IgD-negative memory B cell (primary cell): ENCODE results near the gene ERC2. TPM values are rescaled to one million over a fixed set of nuclear protein-coding genes. Genes with fewer than 3 reads are reported as not detected.

Experiments used
- H3K27ac Mint-ChIP-seq, 3 donors: one replicate each; pipeline ENCODE4 v1.8.0; 2020 to 2022; ENCODE audit warnings: mild to moderate bottlenecking in 3 of 3, mixed read lengths in 3 of 3, moderate library complexity in 1 of 3
- H3K27me3 Mint-ChIP-seq: one replicate; pipeline ENCODE4 v1.8.0; 2021; ENCODE audit warnings: mixed read lengths
- H3K36me3 Mint-ChIP-seq: one replicate; pipeline ENCODE4 v1.8.0; 2020; ENCODE audit warnings: mild to moderate bottlenecking, mixed read lengths
- H3K4me1 Mint-ChIP-seq, 3 donors: one replicate each; pipeline ENCODE4 v1.8.0; 2020 to 2022; ENCODE audit warnings: mixed read lengths in 3 of 3, mild to moderate bottlenecking in 1 of 3
- H3K4me3 Mint-ChIP-seq, 4 donors: one replicate each; pipeline ENCODE4 v1.8.0; 2020 to 2022; ENCODE audit warnings: mild to moderate bottlenecking in 4 of 4, mixed read lengths in 4 of 4, moderate library complexity in 3 of 4
- H3K9me3 Mint-ChIP-seq, 3 donors: one replicate each; pipeline ENCODE4 v1.8.0; 2020 to 2021; ENCODE audit warnings: mixed read lengths in 3 of 3, mild to moderate bottlenecking in 1 of 3
- polyA plus RNA-seq: library from polyadenylated mRNA; unstranded; fragments of 300-500 nt; fragmentation: Illumina TruSeq; gene quantifications from one replicate; pipeline ENCODE4 v1.2.3, GENCODE V29; 2021

The ERC2 gene
- polyA plus RNA-seq, 1 donor from 2014 or later: not detected

DNA sequence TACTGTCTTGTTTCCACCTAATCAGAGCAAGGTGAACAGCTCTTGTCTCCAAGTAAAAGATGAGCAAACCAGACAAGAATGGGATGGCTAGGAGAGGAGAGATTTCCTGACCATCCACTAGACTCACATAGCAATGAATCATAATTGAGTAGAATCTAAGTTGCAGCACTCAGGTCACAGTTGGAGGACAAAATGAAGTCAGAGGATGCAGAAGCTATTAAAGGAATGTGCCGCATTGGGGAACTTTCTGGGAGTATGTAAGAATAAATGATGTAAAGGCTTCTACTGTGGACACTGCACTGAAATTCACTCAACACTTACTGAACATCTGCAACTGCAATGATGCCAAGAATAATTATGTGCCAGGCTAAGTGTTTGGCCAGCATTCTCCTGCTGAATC is 763.7 kb downstream of the ERC2 start:
- H3K27me3 Mint-ChIP-seq: peaks cover 4% of the 10 kb centered on the region
- H3K9me3 Mint-ChIP-seq: peaks cover 0 to 5% (median 2%) of the 10 kb centered on the region in 3 donors
- H3K4me3 Mint-ChIP-seq: no peak overlapping the region
- H3K27ac Mint-ChIP-seq: no peak overlapping the region
- H3K4me1 Mint-ChIP-seq: peaks cover 0 to 3% (median 0%) of the 10 kb centered on the region in 3 donors
- H3K36me3 Mint-ChIP-seq: no peaks in the 10 kb centered on the region

DNA sequence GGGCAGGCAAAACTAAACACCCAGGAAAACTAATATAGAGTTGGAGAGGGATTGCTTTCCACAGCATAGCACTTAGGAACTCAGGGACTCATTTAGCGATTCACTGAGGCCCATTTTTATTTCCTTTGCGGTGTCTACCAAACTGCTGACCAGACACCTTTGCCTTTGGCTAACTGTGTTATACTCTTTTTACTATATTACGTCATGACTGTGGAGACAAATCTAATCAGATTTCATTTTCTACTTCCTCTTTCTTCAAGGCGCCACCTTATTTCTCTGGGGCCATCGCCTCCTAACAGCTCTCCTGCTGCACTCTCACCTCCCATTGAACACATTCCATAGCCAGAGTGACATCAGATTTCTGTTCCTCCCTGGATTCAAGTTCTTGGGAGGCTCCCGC is 765.4 kb downstream of the ERC2 start:
- peaks cover 0 to 3% (median 0%) of the 10 kb centered on the region in 3 donors for H3K4me1 Mint-ChIP-seq

DNA sequence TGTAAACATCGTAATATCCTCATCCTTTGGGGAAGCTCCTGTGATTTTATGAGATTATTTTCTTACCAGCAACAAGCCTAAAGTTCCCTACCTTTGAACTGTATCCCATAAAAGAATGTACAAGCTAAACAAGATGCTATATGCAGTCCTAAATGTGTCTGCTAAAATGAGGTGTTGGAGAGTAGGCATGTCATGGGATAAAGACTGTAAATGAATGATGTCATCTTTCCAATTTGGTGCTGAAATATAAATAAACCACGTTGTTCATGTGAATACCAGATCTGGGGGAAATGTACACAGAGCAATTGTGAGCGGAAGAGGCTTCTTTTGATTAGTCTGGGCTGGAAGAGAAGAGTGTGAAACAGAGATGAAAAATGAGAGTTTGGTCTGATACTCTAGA is 766.3 kb downstream of the ERC2 start:
- Mint-ChIP-seq H3K9me3 (peaks cover 0 to 5% (median 2%) of the 10 kb centered on the region in 3 donors), H3K4me1 (peaks cover 0 to 3% (median 0%) of the 10 kb centered on the region in 3 donors), H3K27me3 (peaks cover 2% of the 10 kb centered on the region), H3K36me3 (no peaks in the 10 kb centered on the region), H3K27ac (no peak overlapping the region), H3K4me3 (no peak overlapping the region)

More for the DNA sequence above, 765.4 kb downstream of the ERC2 start:
- no peak overlapping the region for H3K4me3 Mint-ChIP-seq
- H3K36me3 Mint-ChIP-seq: no peaks in the 10 kb centered on the region
- peaks cover 2% of the 10 kb centered on the region for H3K27me3 Mint-ChIP-seq
- H3K27ac Mint-ChIP-seq: no peak overlapping the region
- peaks cover 0 to 5% (median 2%) of the 10 kb centered on the region in 3 donors for H3K9me3 Mint-ChIP-seq

DNA sequence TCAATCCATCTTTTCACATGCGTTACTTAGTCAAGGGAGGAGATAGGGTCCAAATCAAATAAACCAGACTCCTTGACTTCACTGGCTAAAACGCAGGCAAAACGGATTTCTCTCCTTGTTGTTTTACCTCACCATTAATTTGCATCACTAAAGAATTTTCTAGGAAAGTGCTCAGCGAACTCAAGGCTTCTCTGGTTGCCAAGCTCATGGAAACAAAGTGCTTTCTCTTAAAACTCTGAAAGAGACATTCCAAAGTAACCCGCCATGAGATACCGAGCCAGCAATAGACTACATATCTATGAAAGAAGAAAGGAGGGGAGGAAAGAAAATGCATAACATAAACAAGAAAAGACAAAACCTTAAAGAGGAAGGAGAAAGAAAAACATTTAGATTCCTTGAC is 769.4 kb downstream of the ERC2 start:
- Mint-ChIP-seq H3K27ac (no peak overlapping the region), H3K27me3 (no peaks in the 10 kb centered on the region), H3K36me3 (no peaks in the 10 kb centered on the region), H3K9me3 (peaks cover 0 to 5% (median 2%) of the 10 kb centered on the region in 3 donors), H3K4me3 (no peak overlapping the region), H3K4me1 (peaks cover 0 to 3% (median 0%) of the 10 kb centered on the region in 3 donors)

DNA sequence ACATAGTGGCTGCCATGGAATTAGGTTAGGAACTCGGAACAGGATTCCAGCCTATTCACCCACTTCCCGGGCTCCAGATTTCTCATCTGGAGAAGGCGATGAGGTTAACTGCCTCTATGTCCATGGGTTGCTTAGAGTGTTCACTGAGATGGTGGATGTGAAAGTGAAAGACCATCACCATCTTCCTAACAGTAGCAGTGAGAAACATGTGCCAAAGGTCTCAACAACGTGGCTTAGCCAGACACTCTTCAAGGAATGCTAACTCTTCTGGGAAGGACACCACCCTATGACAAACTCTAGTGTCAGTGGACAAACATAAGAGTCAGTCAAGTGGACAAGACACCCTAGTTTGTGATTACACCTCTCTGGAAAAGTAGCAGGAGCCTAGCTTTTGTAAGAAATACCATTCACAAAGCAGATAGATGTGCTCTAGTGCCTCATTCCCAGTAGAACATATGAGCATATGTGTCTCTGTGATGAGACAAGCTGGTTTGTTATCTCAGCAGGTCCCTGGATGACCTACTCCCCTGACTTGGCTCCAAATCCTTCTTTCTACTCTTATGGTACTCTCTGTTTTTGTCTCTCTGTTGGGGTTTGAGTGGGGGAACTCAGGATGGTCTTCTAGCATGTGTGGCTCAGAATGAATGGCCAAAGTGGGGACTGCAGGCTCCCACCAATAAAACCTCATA is 770.9 kb downstream of the ERC2 start:
- Mint-ChIP-seq H3K4me3 (no peak overlapping the region), H3K27ac (no peak overlapping the region), H3K9me3 (peaks cover 0 to 2% (median 0%) of the 10 kb centered on the region in 3 donors), H3K27me3 (no peaks in the 10 kb centered on the region), H3K4me1 (no peaks in the 10 kb centered on the region), H3K36me3 (no peaks in the 10 kb centered on the region)

DNA sequence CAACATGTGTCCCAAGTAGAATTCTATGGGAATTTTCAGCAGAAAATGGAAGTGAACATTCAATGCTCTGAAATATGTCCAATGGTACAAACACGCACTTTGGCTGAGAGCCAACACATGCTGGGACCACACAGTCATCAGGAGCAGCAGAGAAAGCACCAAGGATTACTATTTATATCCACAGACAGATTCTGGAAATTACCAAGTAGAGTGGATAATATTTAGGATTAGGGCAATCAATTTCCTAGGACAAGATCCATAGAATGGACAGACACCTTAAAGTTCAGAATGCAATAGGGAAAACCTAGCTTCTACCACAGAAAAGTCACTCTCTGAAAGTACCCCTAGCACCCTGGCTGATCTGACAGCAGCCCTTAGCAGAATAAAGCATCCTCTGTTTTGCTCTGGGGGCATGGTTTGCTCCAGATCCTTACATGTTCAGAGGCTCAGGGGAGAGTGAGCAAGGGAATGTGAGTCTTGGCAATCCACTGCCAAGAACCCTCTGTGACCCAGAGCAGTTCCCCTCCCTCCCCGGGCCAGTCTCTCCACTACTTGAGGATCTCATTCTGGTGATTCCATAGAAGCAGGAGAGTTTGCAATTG is 775.2 kb downstream of the ERC2 start:
- Mint-ChIP-seq H3K4me1 (no peaks in the 10 kb centered on the region), H3K27ac (no peak overlapping the region), H3K36me3 (no peaks in the 10 kb centered on the region), H3K9me3 (peaks cover 0 to 3% (median 0%) of the 10 kb centered on the region in 3 donors), H3K27me3 (peaks cover 2% of the 10 kb centered on the region), H3K4me3 (peak overlapping the region in 1 of 4 donors; percentile 30)

DNA sequence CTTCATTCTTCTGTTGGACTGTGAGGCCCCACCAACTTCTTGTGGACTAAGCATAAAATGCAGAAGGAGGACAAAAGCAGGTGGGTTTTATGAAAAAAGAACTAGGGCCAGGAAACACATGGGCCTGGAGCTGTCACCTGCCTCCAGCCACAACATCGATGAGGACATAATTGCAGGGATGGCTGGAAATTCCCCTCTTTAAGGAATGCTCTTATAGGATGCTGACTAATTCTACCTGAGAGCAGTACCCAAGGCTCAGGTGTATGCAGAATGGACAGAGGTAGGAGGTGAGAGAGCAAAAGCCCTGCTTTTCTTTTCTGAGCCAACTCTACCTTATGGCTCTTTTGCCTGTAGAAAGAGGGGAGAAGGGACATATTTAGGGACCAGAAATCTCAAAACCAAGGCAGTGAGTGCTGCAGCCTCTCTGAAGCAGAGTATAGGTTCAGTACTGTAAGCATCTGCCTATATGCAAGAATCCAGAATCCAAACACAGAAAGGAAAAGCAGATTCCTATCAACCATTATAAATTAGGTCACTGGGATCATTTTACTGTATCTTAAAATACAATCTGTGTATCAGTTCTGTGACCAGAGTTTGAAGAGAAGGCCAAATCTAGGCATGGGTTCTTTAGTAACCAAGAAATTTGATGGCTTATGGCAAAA is 775.8 kb downstream of the ERC2 start:
- H3K27ac Mint-ChIP-seq: no peak overlapping the region
- peaks cover 0 to 3% (median 0%) of the 10 kb centered on the region in 3 donors for H3K9me3 Mint-ChIP-seq
- H3K4me1 Mint-ChIP-seq: no peaks in the 10 kb centered on the region

DNA sequence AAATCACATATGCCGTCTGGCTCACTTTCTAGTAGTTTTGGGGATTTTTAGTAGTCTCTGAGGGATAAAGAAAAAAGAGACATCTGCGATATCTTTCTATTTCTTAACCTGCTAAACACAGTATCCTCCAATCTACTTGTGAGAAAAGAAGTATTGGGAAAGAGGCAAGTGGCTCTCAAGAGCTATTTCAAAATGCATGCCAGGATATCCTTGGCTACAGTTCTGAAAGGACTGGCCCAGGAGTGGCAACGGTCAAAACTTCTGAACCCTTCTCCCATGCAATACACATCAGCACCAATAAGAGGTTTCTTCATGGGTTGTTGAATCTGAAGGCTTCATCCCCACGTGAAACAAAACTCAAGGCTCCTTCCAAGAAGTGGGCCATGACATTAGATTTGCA is 777.1 kb downstream of the ERC2 start:
- Mint-ChIP-seq H3K27me3 (peaks cover 2% of the 10 kb centered on the region), H3K36me3 (no peaks in the 10 kb centered on the region), H3K9me3 (peaks cover 0 to 3% (median 2%) of the 10 kb centered on the region in 3 donors), H3K4me3 (no peak overlapping the region), H3K4me1 (no peaks in the 10 kb centered on the region), H3K27ac (no peak overlapping the region)

More for the DNA sequence above, 775.8 kb downstream of the ERC2 start:
- Mint-ChIP-seq H3K27me3 (peaks cover 2% of the 10 kb centered on the region), H3K4me3 (no peak overlapping the region), H3K36me3 (no peaks in the 10 kb centered on the region)

DNA sequence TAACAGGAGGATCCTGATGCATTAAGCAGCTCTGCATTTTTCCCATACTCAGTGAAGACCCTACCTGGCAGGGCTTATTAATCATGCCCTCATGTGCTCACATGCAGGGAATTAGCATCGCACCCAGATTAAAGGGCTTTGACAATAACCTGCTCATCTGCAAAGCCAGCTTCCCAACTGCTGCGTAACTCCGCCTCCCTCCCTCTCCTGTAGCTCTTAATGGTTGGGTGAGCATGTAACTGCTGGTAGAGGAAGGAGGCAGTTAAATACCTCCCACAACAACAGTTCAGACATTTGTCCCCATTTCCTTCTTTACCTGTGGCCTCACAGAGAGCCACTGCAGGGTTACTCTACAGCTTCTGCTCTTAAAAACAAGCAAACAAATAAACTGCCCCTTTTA is 777.5 kb downstream of the ERC2 start:
- H3K4me3 Mint-ChIP-seq: no peak overlapping the region
- H3K27me3 Mint-ChIP-seq: peaks cover 2% of the 10 kb centered on the region
- peaks cover 0 to 3% (median 2%) of the 10 kb centered on the region in 3 donors for H3K9me3 Mint-ChIP-seq

DNA sequence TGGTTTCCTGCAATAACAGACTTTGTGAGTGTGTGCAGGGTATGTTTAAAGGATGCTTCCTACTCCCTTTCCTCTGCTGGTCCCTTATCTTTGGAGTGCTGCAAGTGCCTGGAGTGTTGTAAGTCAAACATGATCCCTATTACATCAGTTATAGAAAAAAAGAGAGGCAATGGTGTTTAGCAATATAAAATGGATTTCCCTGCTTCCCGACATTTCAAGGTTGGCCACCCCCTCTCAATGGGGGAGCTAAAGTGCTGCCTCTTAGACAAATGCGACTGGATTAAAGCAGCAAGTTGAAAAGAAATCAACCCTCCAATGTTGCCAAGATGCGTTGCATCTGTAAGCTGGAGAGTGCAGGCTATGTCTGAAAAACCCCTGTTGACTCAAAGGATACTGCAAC is 778.1 kb downstream of the ERC2 start:
- no peaks in the 10 kb centered on the region for H3K4me1 Mint-ChIP-seq
- no peak overlapping the region for H3K4me3 Mint-ChIP-seq
- no peak overlapping the region for H3K27ac Mint-ChIP-seq
- H3K9me3 Mint-ChIP-seq: peaks cover 0 to 3% (median 2%) of the 10 kb centered on the region in 3 donors
- H3K36me3 Mint-ChIP-seq: no peaks in the 10 kb centered on the region
- H3K27me3 Mint-ChIP-seq: peaks cover 2% of the 10 kb centered on the region

More for the DNA sequence above, 777.5 kb downstream of the ERC2 start:
- Mint-ChIP-seq H3K27ac (no peak overlapping the region), H3K4me1 (no peaks in the 10 kb centered on the region), H3K36me3 (no peaks in the 10 kb centered on the region)

DNA sequence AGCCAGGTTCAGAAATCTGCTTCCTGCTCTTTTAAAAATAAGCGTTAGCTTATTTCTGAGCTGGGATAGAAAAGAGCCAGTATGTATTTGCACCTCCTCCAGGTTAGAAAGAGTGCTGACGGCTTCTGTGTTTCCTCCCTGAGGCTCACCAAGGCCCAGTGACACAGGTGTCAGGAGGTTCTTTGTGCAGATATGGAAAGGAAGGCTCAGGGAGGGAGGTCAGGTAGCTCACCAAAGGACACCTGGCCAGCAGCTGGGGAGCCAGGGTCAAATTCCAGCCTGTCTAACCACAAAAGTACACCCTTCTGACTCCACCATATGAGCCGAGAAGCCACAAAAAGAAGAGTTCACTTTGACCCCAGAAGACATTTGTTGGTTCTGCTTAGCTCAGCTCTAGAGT is 780.1 kb downstream of the ERC2 start:
- Mint-ChIP-seq H3K27me3 (peaks cover 2% of the 10 kb centered on the region), H3K27ac (no peak overlapping the region), H3K9me3 (peaks cover 0 to 3% (median 2%) of the 10 kb centered on the region in 3 donors), H3K36me3 (no peaks in the 10 kb centered on the region), H3K4me3 (no peak overlapping the region), H3K4me1 (no peaks in the 10 kb centered on the region)

DNA sequence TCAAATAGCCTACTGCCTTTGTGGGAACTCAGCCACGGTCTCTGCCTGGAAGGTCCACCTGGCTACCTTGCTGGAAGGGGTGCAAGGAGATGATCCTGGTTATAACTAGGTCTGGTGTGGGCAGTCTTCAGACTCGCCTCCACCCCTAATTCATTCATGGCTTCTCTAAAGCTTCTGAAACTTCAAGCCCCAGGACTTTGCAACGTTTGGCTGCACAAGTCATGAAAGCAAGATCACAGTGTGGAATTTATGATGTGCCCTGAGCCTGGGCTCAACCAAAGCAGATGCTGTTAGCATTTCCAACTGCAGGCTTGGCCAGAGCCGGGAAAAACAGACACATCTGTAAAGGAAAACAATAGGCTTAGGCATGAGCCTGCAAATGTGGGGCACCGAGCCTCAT is 780.7 kb downstream of the ERC2 start:
- no peak overlapping the region for H3K4me3 Mint-ChIP-seq
- no peaks in the 10 kb centered on the region for H3K36me3 Mint-ChIP-seq
- peaks cover 2% of the 10 kb centered on the region for H3K27me3 Mint-ChIP-seq
- H3K9me3 Mint-ChIP-seq: peaks cover 0 to 3% (median 2%) of the 10 kb centered on the region in 3 donors
- H3K27ac Mint-ChIP-seq: no peak overlapping the region
- no peaks in the 10 kb centered on the region for H3K4me1 Mint-ChIP-seq

DNA sequence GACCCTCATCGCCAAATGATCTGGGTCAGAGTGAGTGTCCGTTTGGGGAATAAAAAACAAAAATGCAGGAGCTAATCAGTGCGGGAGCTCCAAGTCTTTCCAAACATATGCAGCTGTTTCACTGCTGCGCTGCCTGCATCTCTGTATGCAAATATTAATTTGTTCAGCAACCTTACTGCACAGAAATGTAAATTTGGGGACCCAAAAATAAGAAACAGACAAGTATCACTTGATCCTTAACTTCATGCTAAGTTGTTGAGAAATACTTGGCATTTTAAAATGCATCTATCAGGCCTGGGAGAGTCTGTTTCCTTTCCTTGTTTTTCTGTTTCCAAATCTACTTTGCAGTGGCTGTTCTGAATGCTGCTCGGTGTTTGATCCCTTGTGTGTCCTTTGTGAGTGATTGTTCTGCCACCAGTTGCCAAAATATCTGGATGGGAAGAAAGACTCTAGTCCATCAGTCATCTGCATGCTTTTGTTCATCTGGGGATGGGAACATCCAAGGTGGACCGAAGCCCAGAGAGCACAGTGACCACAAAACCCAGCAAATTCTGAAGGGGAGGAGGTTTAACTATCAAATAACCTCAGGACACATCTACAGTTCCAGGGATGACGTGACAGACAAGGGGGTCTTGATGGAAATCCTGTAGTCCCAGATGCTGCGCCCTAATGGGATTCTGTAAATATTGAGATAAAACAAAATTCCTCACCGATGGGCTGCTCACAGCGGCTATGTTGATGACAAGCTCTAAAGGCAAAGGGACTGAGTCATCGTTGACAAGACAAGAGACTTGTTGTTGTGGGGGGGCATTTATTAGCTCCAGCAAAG is 781.6 kb downstream of the ERC2 start:
- H3K27ac Mint-ChIP-seq: peak overlapping the region in 1 of 3 donors; percentile 71
- no peaks in the 10 kb centered on the region for H3K4me1 Mint-ChIP-seq
- H3K9me3 Mint-ChIP-seq: peaks cover 0 to 3% (median 2%) of the 10 kb centered on the region in 3 donors
- H3K36me3 Mint-ChIP-seq: no peaks in the 10 kb centered on the region
- H3K27me3 Mint-ChIP-seq: peaks cover 2% of the 10 kb centered on the region
- no peak overlapping the region for H3K4me3 Mint-ChIP-seq

DNA sequence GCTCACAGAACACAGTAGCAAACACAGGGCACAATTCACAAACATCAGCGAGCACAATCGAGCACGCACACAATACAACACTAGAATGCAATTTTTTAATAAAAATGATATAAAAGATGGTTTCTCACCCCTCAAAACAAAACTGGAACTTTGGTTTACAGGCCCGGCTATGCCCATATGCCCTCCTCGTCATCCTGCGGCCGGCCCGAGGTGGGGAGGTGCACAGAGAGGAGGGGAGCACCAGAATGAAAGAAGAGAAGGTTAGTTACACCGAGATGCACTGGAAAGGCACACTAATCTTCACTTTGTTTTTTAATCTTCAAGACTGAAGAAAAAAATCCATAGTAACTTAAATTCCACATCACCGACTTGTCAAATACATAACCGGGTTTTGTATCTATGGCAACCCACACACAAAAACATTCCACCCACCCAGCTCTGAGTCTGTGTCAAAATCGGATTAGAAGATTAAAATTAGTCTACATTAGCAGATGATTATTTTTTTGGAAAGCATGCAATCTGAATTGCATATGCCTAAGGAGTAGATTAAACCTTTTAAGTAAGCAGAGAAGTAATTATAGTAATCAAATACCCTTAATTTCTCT is 784.5 kb downstream of the ERC2 start:
- Mint-ChIP-seq H3K27me3 (no peaks in the 10 kb centered on the region), H3K4me1 (no peaks in the 10 kb centered on the region), H3K36me3 (peaks cover 3% of the 10 kb centered on the region)

More for the DNA sequence above, 784.5 kb downstream of the ERC2 start:
- Mint-ChIP-seq H3K9me3 (peaks cover 0 to 2% (median 0%) of the 10 kb centered on the region in 3 donors), H3K4me3 (no peak overlapping the region), H3K27ac (no peak overlapping the region)
